Right cardiac atrium (tissue), 5 donors: ENCODE results near the gene NIPA2. TPM values are rescaled to one million over a fixed set of nuclear protein-coding genes. Genes with fewer than 3 reads are reported as not detected.
"Not testable (repeated sequence)": the region's sequence is repeated elsewhere in the genome, so short reads cannot be mapped to it uniquely, and the experiment has no call there.

Experiments used
- ATAC-seq, 2 donors: fragments of 200-7000 bp; cut with Tn5 transposase; one replicate each; pipeline versions ENCODE4 v1.8.0 to v1.9.1; 2020; ENCODE audit warnings: moderate library complexity in 2 of 2, mild to moderate bottlenecking in 1 of 2
- DNase-seq, 3 donors: peaks; one replicate each; pipeline ENCODE4 v3.0.0-alpha.2; 2020
- H3K27ac ChIP-seq: one replicate; pipeline ENCODE4 v1.5.1; 2013; ENCODE audit warnings: mild to moderate bottlenecking, low read length, control low read depth, moderate library complexity
- H3K27me3 ChIP-seq: one replicate; pipeline ENCODE4 v1.6.1; 2013; ENCODE audit not compliant: control insufficient read depth, insufficient read depth
- H3K4me1 ChIP-seq: one replicate; pipeline ENCODE4 v1.6.1; 2013; ENCODE audit warnings: low read length; ENCODE audit not compliant: control insufficient read depth, insufficient read depth
- H3K4me3 ChIP-seq: one replicate; pipeline ENCODE4 v1.5.1; 2013; ENCODE audit warnings: low read length, control low read depth
- H3K9me3 ChIP-seq: one replicate; pipeline ENCODE4 v1.6.1; 2013; ENCODE audit warnings: low read length; ENCODE audit not compliant: control insufficient read depth
- WGBS: extraction: QIAGEN DNeasy Blood & Tissue Kit; methylation state at CpG from one replicate; pipeline ENCODE4 v1.1.7; 2013; 5-methylcytosine and 5-hydroxymethylcytosine counted together
- intact Hi-C, 4 donors: fragments of 100-400 bp; cut with DNase I; formaldehyde crosslinking; loops; one replicate each; pipeline versions ENCODE4 v1.11.0 to v1.14.0; 2022 to 2023
- long read RNA-seq, 4 donors: library from polyadenylated mRNA; unstranded; transcript quantifications; one replicate each; pipeline ENCODE4 v2.0.0, GENCODE V29; 2020 to 2021
- polyA plus RNA-seq: library from polyadenylated mRNA; stranded (reverse); fragments of 200-250 nt; gene quantifications from one replicate; pipeline ENCODE4 v1.2.3, GENCODE V29; 2013
- total RNA-seq, 4 donors: library from RNA; stranded (reverse); fragmentation: NEBNext Ultra II Directional; extraction: Animal tissue kit (Norgen Biotek cat#: 25700); gene quantifications; one replicate each; pipeline ENCODE4 v1.2.1, GENCODE V29; 2021
- donor health status: healthy with polysubstance abuse.
- donor health status: DM: no; HTN: yes; CAD: no.
- donor health status: DM: no; HTN: no; CAD: no.
- donor health status: DM: no; HTN: yes; CAD: no; lungs with severe emphysema.
- donor health status: DM: yes; HTN: yes; CAD: no.

Gene NIPA2
- total RNA-seq (10 to 100 TPM; 19.9 to 29.9 (median 25.0) TPM), polyA plus RNA-seq (9.9 TPM)
- long read RNA-seq, donor 1, transcript NIPA2-203 (6 exons, 2,280 nt): major isoform, 10 of 60 reads
- long read RNA-seq, donor 1, transcript NIPA2-201 (8 exons, 3,233 nt): major isoform, 10 of 60 reads
- long read RNA-seq, donor 1, partial matches to known transcripts: 0 of 60 reads
- long read RNA-seq, donor 1, other reads (novel, unspliced or antisense): 36 of 60 reads
- long read RNA-seq, donor 2, partial matches to known transcripts: 0 of 23 reads
- long read RNA-seq, donor 2, other reads (novel, unspliced or antisense): 13 of 23 reads
- long read RNA-seq, donor 3, transcript NIPA2-201 (8 exons, 3,233 nt): minor isoform, 19 of 201 reads
- long read RNA-seq, donor 3, transcript NIPA2-205 (5 exons, 1,412 nt): minor isoform, 7 of 201 reads
- long read RNA-seq, donor 3, transcript NIPA2-203 (6 exons, 2,280 nt): major isoform, 54 of 201 reads
- long read RNA-seq, donor 3, transcript NIPA2-204 (7 exons, 3,130 nt): minor isoform, 24 of 201 reads
- long read RNA-seq, donor 3, partial matches to known transcripts: 13 of 201 reads
- long read RNA-seq, donor 3, other reads (novel, unspliced or antisense): 84 of 201 reads
- long read RNA-seq, donor 4, transcript NIPA2-201 (8 exons, 3,233 nt): minor isoform, 5 of 23 reads
- long read RNA-seq, donor 4, transcript NIPA2-203 (6 exons, 2,280 nt): major isoform, 6 of 23 reads
- long read RNA-seq, donor 4, partial matches to known transcripts: 0 of 23 reads
- long read RNA-seq, donor 4, other reads (novel, unspliced or antisense): 8 of 23 reads

GRCh38 chr15:22838292-22839042 lies at the start of gene NIPA2:
NIPA2 (plus strand) TSS chr15:22838666; CDS start chr15:22851732, 13,066 bp downstream.
- DNase-seq: peak; percentile 99 to 100 (median 100)
- intact Hi-C loops: loop anchor here in 1 of 4 donors (10.0 kb wide), 1 partner anchor 54 kb away; the partner anchor contains the start of gene NIPA1
- no peaks in the 10 kb centered on the region for H3K27me3 ChIP-seq
- WGBS: under 1% methylated on average over 83 of the region's 83 CpGs
- H3K4me3 ChIP-seq: peak within 1 kb of the TSS; percentile 81
- ATAC-seq: peak; percentile 99 to 100
- peaks cover 2% of the 10 kb centered on the region for H3K4me1 ChIP-seq
- H3K27ac ChIP-seq: peak within 1 kb of the TSS; percentile 83
- no peaks in the 10 kb centered on the region for H3K9me3 ChIP-seq

DNA sequence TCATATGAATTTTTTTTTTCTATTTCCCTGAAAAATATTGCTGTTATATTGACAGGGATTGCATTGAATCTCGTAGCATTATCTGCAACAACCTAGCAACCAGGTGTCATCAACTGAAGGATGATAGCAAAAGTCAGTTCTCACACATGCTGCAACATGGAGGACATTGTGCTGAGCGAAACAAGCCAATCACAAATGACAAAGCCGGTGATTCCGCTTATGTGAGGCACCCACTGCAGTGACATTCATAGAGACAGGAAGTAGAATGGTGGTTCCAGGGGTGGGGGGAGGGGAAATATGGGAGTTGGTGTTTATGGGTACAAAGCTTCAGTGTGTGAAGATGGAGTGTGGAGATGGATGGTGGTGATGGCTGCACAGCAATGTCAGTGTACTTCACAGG lies 44.4 kb upstream of the NIPA2 start:
- H3K27ac ChIP-seq: no peak overlapping the region
- 91% methylated on average over 4 of the region's 4 CpGs for WGBS
- intact Hi-C loops: no loop called here
- H3K27me3 ChIP-seq: no peaks in the 10 kb centered on the region
- H3K4me3 ChIP-seq: no peak overlapping the region
- no peaks in the 10 kb centered on the region for H3K9me3 ChIP-seq
- no peak for ATAC-seq
- no peak for DNase-seq
- H3K4me1 ChIP-seq: no peaks in the 10 kb centered on the region

- no peak overlapping the region for H3K4me3 ChIP-seq
- 92% methylated on average over 17 of the region's 17 CpGs for WGBS
- H3K27me3 ChIP-seq: no peaks in the 10 kb centered on the region
- ATAC-seq (no peak), DNase-seq (no peak)
- H3K9me3 ChIP-seq: no peaks in the 10 kb centered on the region
- H3K4me1 ChIP-seq: no peaks in the 10 kb centered on the region
- intact Hi-C loops: no loop called here
- H3K27ac ChIP-seq: no peak overlapping the region
Measured at GRCh38 chr15:22794621-22795167, 43.8 kb upstream of the NIPA2 start.

- peak in 1 of 2 donors; percentile 16 for ATAC-seq
- intact Hi-C loops: no loop called here
- no peak for DNase-seq
- Histone ChIP-seq H3K27me3 (no peaks in the 10 kb centered on the region), H3K9me3 (no peaks in the 10 kb centered on the region), H3K4me3 (no peak overlapping the region), H3K4me1 (no peaks in the 10 kb centered on the region), H3K27ac (no peak overlapping the region)
- WGBS: 91% methylated on average over 20 of the region's 20 CpGs
Measured at GRCh38 chr15:22795206-22796063, 43.0 kb upstream of the NIPA2 start.

DNA sequence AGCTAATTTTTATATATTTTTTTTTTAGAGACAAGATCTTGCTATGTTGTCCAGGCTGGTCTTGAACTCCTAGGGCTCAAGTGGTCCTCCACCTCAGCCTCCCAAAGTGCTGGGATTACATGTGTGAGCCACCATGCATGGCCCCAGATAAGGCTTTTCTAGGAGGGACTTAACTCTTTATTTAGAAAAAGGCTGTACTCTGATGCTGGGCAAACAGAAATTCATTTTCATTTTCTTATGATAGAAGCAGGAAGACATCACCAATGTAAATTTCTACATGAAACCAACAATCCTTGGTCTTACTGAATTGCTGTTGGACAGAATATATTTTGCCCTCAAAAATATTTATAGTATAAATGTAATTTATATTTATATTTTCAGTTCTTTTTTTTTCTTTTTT lies 42.4 kb upstream of the NIPA2 start:
- intact Hi-C loops: no loop called here
- DNase-seq: no peak
- Histone ChIP-seq H3K9me3 (no peaks in the 10 kb centered on the region), H3K4me1 (no peaks in the 10 kb centered on the region), H3K27ac (no peak overlapping the region), H3K4me3 (no peak overlapping the region), H3K27me3 (no peaks in the 10 kb centered on the region)
- ATAC-seq: no peak

DNA sequence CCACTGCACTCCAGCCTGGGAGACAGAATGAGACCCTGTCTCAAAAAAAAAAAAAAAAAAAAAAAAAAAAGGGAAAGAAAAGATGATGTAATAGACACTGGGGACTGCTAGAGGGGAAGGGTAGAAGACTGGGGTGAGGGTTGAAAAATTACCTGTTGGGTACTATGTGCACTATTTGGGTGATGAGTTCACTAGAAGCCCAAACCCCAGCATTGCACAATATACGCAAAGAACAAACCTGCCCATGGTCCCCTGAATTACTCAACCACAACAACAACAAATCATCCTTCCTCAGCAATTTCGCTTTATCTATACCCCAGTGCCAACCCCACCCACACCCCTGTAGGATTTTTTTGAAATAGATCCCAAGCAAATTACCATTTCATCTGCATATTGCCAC lies 38.6 kb upstream of the NIPA2 start:
- Histone ChIP-seq H3K4me1 (no peaks in the 10 kb centered on the region), H3K4me3 (no peak overlapping the region), H3K9me3 (no peaks in the 10 kb centered on the region), H3K27ac (no peak overlapping the region), H3K27me3 (no peaks in the 10 kb centered on the region)
- DNase-seq (no peak), ATAC-seq (no peak)
- intact Hi-C loops: no loop called here
- 90% methylated on average over 2 of the region's 2 CpGs for WGBS

- H3K4me1 ChIP-seq, H3K4me3 ChIP-seq, H3K27ac ChIP-seq, DNase-seq, H3K9me3 ChIP-seq, ATAC-seq, H3K27me3 ChIP-seq, intact Hi-C loops: not testable (repeated sequence)
- WGBS: 94% methylated on average over 10 of the region's 10 CpGs
Measured at GRCh38 chr15:22803006-22803405, 35.5 kb upstream of the NIPA2 start.

GRCh38 chr15:22806156-22806555 lies 32.3 kb upstream of the NIPA2 start:
- ATAC-seq (no peak), DNase-seq (no peak)
- Histone ChIP-seq H3K9me3 (no peaks in the 10 kb centered on the region), H3K4me1 (peaks cover 4% of the 10 kb centered on the region), H3K27ac (no peak overlapping the region), H3K4me3 (no peak overlapping the region), H3K27me3 (no peaks in the 10 kb centered on the region)
- WGBS: 93% methylated on average over 11 of the region's 11 CpGs
- intact Hi-C loops: no loop called here

DNA sequence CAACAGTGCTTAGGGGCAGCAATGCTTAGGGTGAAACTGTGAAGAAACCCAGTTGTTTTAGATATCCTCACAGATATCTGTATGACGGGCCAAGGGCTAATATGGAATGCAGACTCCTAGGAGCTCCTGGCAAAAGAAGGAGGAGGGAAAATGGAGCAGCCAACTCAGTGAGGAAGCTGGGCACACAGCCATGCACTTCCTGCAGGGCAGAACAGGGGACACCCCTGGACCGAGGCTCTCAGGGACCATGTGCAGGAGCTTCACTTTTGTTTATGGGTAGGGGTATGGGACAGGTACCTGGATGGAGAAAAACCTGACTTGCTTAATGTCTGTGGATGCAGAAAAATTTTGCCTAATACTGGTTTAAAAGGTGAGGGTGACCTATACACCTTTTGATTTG lies 31.8 kb upstream of the NIPA2 start:
- WGBS: 28% methylated on average over 2 of the region's 2 CpGs
- Histone ChIP-seq H3K4me3 (no peak overlapping the region), H3K27ac (no peak overlapping the region), H3K9me3 (no peaks in the 10 kb centered on the region), H3K27me3 (no peaks in the 10 kb centered on the region), H3K4me1 (peaks cover 4% of the 10 kb centered on the region)
- ATAC-seq (peak in 1 of 2 donors; percentile 14), DNase-seq (no peak)
- intact Hi-C loops: no loop called here

GRCh38 chr15:22807831-22808230 lies 30.6 kb upstream of the NIPA2 start:
- WGBS: 93% methylated on average over 9 of the region's 9 CpGs
- ATAC-seq, H3K4me3 ChIP-seq, H3K27ac ChIP-seq, intact Hi-C loops, H3K4me1 ChIP-seq, H3K27me3 ChIP-seq, DNase-seq, H3K9me3 ChIP-seq: not testable (repeated sequence)
